D341Med (cell line): ENCODE data around the gene SMYD3.
"Not testable (repeated sequence)": the region's sequence is repeated elsewhere in the genome, so short reads cannot be mapped to it uniquely, and the experiment has no call there.

Source experiments
- DNase-seq: peaks from one replicate; pipeline ENCODE4 v3.0.0; 2012; ENCODE audit warnings: low spot score

Gene SMYD3

GRCh38 chr1:245765230-245766000, 741.7 kb downstream of the SMYD3 start:
- no peak for DNase-seq

GRCh38 chr1:245763873-245764331, 743.2 kb downstream of the SMYD3 start:
- DNase-seq, result no peak

- DNase-seq, result no peak
Observed at GRCh38 chr1:245762396-245762910, 744.6 kb downstream of the SMYD3 start.

- no peak for DNase-seq
Observed at GRCh38 chr1:245760301-245760700, 746.8 kb downstream of the SMYD3 start.

- DNase-seq, result no peak
Observed at GRCh38 chr1:245754463-245754961, 752.6 kb downstream of the SMYD3 start.

- no peak for DNase-seq
Observed at GRCh38 chr1:245753807-245754206, 753.3 kb downstream of the SMYD3 start.

- DNase-seq, result no peak
Observed at GRCh38 chr1:245752561-245752960, 754.5 kb downstream of the SMYD3 start.

- DNase-seq, result no peak
Observed at GRCh38 chr1:245751726-245752470, 755.2 kb downstream of the SMYD3 start.

GRCh38 chr1:245751116-245751515, 756.0 kb downstream of the SMYD3 start:
- DNase-seq, result no peak

GRCh38 chr1:245750261-245750660, 756.8 kb downstream of the SMYD3 start:
- no peak for DNase-seq

GRCh38 chr1:245749053-245749452, 758.0 kb downstream of the SMYD3 start:
- DNase-seq, result no peak

GRCh38 chr1:245748646-245749045, 758.4 kb downstream of the SMYD3 start:
- DNase-seq, result no peak

- DNase-seq, result no peak
Observed at GRCh38 chr1:245748240-245748639, 758.8 kb downstream of the SMYD3 start.

- peak; percentile 69 for DNase-seq
Observed at GRCh38 chr1:245742896-245743295, 764.2 kb downstream of the SMYD3 start.

GRCh38 chr1:245740336-245740735, 766.7 kb downstream of the SMYD3 start:
- not testable (repeated sequence) for DNase-seq

- DNase-seq, result no peak
Observed at GRCh38 chr1:245730801-245731200, 776.3 kb downstream of the SMYD3 start.

- not testable (repeated sequence) for DNase-seq
Observed at GRCh38 chr1:245728035-245728434, 779.0 kb downstream of the SMYD3 start.

- no peak for DNase-seq
Observed at GRCh38 chr1:245721488-245721887, 785.6 kb downstream of the SMYD3 start.

GRCh38 chr1:245718951-245719350, 788.1 kb downstream of the SMYD3 start:
- DNase-seq, result no peak

GRCh38 chr1:245718123-245718522, 789.0 kb downstream of the SMYD3 start:
- DNase-seq, result no peak

GRCh38 chr1:245717611-245718010, 789.5 kb downstream of the SMYD3 start:
- DNase-seq, result no peak

GRCh38 chr1:245716561-245716960, 790.5 kb downstream of the SMYD3 start:
- no peak for DNase-seq

- DNase-seq, result no peak
Observed at GRCh38 chr1:245715970-245716369, 791.1 kb downstream of the SMYD3 start.
